HS-27A (cell line): ENCODE data around the gene SIRT6.
"Not testable (repeated sequence)": the region's sequence is repeated elsewhere in the genome, so short reads cannot be mapped to it uniquely, and the experiment has no call there.

Experiments
- DNase-seq: peaks from one replicate; pipeline ENCODE4 v3.0.0-alpha.2; 2012; ENCODE audit warnings: low read depth, missing footprints

The SIRT6 gene

DNA sequence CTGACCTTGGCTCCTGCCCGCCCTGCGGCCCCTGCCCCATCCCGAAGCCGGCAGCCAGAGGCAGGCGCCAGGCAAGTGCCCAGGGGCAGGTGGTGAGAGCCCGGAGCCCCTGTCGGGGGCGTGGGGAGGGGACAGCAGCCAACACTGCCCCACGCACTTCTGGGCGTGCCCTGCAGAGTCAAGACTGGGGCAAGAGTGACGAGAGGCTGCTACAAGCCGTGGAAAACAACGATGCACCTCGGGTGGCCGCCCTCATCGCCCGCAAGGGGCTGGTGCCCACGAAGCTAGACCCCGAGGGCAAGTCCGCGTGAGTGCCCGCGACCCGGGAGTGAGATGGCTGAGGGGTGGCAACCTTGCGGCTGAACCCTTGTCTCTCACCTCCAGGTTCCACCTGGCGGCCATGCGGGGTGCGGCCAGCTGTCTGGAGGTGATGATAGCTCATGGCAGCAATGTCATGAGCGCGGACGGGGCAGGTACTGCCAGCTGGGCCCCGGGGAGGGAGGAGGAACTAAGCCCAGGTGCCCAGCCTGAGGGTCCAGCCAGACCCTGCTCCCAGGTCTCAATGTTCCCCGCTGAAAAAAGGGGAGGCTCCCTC, 17.4 kb upstream of the SIRT6 start:
- no peak for DNase-seq

DNA sequence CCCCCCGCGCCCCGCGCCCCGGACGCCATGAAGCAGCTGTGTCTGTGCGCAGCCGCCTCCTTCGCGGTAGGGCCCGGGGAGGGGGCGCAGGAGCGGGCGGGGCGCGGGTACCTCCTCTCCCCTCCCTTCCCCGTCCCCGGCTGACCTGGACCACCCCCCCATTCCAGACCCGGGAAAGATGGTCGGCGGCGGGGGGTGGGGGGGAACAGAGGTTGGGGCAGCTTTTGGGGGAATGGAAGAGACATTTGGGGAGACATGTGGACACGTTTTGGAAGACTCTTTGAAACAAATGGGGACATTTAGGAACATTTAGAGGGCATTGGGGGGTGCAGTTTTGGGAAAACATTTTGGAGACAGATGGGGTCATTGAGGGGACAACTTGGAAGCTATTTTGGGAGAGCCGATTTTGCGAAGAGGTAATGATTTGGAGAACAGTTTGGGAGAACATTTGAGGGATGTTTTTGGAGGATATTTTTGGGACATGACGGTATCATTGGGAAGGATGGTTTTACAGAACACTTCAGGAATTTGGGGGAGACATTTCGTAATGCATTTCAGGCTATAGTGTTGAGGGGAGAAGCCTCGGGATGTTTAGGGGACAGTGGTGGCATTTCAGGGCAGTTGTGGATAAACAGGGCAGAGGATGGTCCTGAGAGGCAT, 16.2 kb upstream of the SIRT6 start:
- DNase-seq: no peak

DNA sequence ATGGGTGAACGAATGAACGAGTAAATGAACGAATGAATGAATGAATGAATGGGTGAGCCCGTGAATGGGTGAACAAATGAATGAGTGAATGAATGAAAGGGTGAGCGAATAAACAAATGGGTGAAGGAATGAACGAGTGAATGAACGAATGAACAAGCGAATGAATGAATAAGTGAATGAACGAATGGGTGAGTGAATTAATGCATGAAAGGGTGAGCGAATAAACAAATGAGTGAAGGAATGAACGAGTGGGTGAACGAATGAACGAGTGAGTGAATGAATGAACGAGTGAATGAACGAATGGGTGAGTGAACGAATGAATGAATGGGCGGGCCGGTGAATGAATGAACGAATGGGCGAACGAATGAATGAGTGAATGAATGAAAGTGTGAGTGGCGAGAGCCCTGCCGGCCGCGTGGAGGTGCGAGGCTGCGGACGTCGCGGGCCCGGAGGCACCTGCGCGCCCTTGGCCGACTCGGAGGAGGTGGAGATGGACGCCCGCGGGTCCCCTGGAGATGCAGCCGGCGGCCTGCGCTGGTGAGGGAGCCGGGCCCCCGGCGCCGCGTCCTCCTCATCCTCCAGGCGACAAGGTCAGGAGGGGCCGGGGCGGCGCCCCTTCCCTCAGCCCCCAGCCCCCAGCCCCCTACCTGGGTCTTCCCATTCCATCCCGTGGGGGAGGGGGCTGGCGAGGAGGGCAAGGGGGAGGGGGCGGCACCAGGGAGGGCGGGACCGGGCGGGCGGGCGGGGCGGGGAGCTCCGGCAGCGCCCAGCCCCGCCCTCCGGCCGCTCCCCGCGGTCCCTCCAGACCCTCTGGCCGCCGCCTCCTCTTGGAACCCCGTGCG, 15.5 kb upstream of the SIRT6 start:
- DNase-seq: no peak

GRCh38 chr19:4197228-4197624, 14.9 kb upstream of the SIRT6 start:
- DNase-seq: no peak

GRCh38 chr19:4196587-4197148, 14.3 kb upstream of the SIRT6 start:
- DNase-seq: no peak

GRCh38 chr19:4196009-4196408, 13.6 kb upstream of the SIRT6 start:
- no peak for DNase-seq

DNA sequence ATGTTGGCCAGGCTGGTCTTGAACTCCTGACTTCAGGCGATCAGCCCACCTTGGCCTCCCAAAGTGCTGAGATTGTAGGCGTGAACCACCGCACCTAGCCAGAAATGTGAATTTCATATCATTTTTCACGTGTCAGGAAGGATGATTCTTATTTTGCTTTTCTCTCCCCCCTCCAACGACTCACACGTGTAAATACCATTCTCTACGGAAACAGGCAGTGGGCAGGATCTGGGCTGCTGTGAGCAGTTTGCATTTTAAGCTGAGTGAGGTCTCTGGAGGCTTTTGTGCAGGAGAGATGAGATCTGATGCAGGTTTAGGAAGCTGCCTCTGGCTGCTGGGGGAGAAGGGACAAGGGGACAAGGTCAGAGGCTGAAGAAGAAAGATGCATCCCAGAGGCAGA, 12.0 kb upstream of the SIRT6 start:
- DNase-seq: no peak

DNA sequence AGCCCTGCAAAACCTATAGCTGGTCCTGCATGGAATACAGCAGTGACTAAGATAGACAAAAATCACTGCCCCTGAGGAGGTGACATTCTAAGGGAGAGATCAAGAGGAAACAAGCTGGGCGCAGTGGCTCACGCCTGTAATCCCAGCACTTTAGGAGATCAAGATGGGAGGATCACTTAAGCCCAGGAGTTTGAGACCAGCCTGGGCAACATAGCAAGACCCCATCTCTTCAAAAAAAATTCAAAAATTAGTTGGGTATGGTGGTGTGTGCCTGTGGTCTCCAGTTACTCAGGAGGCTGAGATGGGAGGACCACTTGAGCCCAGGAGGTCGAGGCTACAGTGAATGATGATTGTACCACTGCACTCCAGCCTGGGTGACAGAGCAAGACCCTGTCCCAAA, 10.2 kb upstream of the SIRT6 start:
- DNase-seq: not testable (repeated sequence)

DNA sequence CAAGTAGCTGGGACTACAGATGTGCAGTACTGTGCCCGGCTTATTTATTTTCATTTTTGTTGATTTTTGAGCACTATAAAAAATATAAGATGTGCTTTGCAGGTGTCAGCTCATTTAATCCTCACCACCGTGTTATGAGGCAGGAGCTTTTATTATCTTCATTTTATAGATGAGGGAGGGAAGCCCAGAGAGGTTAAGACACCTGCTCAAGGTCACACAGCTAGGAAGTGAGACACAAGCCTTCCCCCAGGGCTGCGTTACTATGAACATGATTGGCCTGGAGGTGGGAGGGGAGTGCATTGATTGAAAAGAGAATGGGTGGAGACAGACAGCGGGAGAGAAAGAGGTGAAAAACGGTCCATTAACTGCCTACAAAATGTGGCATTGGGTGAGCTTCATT, 7.3 kb upstream of the SIRT6 start:
- no peak for DNase-seq

DNA sequence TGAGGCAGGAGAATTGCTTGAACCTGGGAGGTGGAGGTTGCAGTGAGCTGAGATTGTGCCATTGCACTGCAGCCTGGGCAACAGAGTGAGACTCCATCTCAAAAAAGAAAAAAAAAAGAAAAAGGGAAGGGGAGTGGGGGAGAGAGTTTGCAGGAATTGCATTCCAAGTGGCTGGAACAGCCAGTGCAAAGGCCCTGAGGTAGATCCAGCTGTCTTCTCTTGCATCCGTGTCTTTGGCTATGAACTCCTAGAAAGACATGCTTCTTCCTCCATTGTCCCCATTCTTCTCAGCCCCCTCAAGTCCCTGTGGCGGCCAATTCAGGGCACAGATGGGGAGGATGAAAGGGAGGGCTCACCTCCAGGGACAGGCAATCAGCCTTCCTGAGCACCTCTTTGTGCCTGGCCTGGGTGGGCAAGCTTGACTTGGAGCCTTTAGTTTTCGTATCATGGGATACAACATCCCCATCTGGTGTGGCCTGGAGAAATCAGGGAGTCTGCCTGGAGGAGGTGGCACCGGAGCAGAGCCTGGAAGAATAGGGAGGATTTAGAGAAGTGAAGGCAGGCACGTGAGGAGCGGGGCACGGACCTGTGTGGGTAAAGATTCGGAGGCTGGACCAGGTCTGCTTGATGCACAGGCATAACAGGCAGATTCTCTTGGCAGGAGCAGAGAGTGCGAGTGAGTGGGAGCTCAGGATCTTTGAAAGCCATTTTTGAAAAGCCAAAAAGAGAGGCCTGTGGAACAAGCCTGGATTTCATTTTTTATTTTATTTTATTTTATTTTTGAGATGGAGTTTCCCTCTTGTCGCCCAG, 5.2 kb upstream of the SIRT6 start:
- no peak for DNase-seq

GRCh38 chr19:4186087-4186993, 4.0 kb upstream of the SIRT6 start:
- no peak for DNase-seq

DNA sequence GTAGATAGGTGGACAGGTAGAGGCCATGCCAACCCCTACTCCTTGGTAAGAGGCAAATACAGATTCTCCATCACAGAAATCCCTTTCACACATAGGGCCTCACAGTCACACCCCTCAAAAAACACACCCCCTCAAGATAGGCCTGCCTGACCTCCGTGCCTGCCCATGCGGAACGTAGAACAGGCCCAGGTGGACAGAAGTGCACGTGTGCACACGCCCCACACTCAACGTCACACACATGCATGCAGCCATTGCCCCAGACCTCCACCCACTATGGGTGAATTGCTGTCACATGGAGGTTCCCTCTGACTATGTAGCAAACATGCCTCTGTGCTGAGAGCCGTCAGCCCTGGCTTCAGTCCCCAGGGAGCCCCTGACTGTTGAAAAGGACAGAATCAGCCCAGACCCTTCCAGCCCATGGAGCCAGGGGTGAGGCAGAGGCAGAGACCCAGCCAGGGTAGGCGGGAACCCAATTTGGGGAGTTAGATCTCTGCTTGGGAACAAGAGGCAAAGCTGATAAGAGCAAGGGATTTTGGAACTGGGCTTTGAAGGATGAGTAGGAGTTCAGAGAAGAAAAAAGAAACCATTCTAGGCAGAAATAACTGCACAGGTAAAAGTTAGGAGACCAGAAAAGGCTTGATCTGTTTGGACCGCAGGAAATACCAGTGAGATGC, 3.2 kb upstream of the SIRT6 start:
- no peak for DNase-seq

GRCh38 chr19:4184718-4185352, 2.5 kb upstream of the SIRT6 start:
- DNase-seq: no peak

GRCh38 chr19:4183967-4184717, 1.8 kb upstream of the SIRT6 start:
- DNase-seq: no peak

DNA sequence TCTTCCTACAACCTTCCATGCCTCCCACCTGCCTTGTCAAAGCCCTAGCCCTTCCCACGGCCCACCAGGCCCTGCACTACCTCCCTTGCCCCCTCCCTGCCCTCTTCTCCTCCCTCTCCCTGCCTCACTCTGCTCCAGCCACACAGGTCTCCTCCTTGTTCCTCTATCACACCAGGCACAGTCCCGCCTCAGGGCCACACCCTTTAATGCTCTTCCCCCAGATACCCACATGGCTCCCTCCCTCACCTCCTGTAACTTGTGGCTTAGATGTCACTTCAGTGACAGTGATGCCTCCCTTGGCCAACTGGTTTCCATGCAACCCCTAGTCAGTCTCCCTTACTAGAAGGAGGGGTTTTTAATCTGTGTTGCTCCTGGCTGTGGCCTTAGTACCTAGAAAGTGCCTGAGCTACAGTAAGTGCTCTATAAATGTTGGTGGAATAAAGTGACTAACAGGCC, 1.3 kb downstream of the SIRT6 start:
- DNase-seq: no peak

- no peak for DNase-seq
These were observed 3.4 kb downstream of the SIRT6 start for GRCh38 chr19:4178990-4179389.

DNA sequence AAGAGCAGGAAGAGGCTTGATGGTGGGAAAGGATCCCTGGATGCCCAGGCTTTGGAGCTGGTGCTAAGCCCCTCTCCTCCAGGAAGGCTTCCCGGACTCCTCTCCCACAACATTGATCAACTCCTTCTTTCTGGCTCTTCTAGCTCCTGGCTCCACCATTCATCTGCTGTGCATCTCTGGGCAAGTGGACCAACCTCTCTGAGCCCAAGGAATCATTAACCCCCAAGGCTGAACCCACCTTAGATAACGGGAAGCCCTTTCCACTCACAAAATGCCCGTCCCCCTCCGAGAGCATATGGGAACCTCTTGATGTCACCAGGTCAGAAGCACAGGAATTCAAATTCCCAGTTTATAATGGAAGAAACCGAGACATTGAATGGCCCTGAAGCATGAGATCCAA, 5.2 kb downstream of the SIRT6 start:
- no peak for DNase-seq

GRCh38 chr19:4175669-4175931, 6.8 kb downstream of the SIRT6 start:
- no peak for DNase-seq

- no peak for DNase-seq
These were observed 7.3 kb downstream of the SIRT6 start for GRCh38 chr19:4174895-4175668.
